HPDE6-E6E7 (cell line): ENCODE measurements around the gene ZNF750.

Experiments
- DNase-seq: peaks from one replicate; pipeline ENCODE4 v3.0.0; 2011; ENCODE audit warnings: missing footprints; ENCODE audit errors: extremely low spot score

ZNF750 gene

GRCh38 chr17:82872591-82873520 is 33.0 kb upstream of the ZNF750 start:
- DNase-seq, result no peak

GRCh38 chr17:82871776-82872561 is 32.1 kb upstream of the ZNF750 start:
- DNase-seq, result no peak

- no peak for DNase-seq
Measured at GRCh38 chr17:82871056-82871775, 31.4 kb upstream of the ZNF750 start.

GRCh38 chr17:82870541-82870940 is 30.7 kb upstream of the ZNF750 start:
- no peak for DNase-seq

GRCh38 chr17:82870091-82870491 is 30.3 kb upstream of the ZNF750 start:
- no peak for DNase-seq

- DNase-seq, result no peak
Measured at GRCh38 chr17:82869536-82869935, 29.7 kb upstream of the ZNF750 start.

- no peak for DNase-seq
Measured at GRCh38 chr17:82868715-82869131, 28.9 kb upstream of the ZNF750 start.

- DNase-seq, result no peak
Measured at GRCh38 chr17:82867763-82868325, 28.0 kb upstream of the ZNF750 start.

GRCh38 chr17:82866590-82867191 is 26.9 kb upstream of the ZNF750 start:
- DNase-seq, result no peak

- no peak for DNase-seq
Measured at GRCh38 chr17:82865774-82866395, 26.1 kb upstream of the ZNF750 start.

- no peak for DNase-seq
Measured at GRCh38 chr17:82865274-82865673, 25.5 kb upstream of the ZNF750 start.

GRCh38 chr17:82864713-82865248 is 25.0 kb upstream of the ZNF750 start:
- no peak for DNase-seq

- no peak for DNase-seq
Measured at GRCh38 chr17:82863941-82864712, 24.3 kb upstream of the ZNF750 start.

GRCh38 chr17:82863383-82863940 is 23.6 kb upstream of the ZNF750 start:
- no peak for DNase-seq

- DNase-seq, result no peak
Measured at GRCh38 chr17:82862737-82863382, 23.0 kb upstream of the ZNF750 start.

GRCh38 chr17:82862191-82862590 is 22.4 kb upstream of the ZNF750 start:
- no peak for DNase-seq

GRCh38 chr17:82861393-82861775 is 21.6 kb upstream of the ZNF750 start:
- no peak for DNase-seq

GRCh38 chr17:82860606-82861392 is 21.0 kb upstream of the ZNF750 start:
- no peak for DNase-seq
